ENCODE results near the gene MAN2C1. TPM values are rescaled to one million over a fixed set of nuclear protein-coding genes. Genes with fewer than 3 reads are reported as not detected.

Gene MAN2C1
- total and polyA plus RNA-seq, 9 of the 15 experiments (the other 6 are each of a cell fraction or from before 2014, with no cell fraction given) = 2.0 to 141 (median 39.9) TPM

DNA sequence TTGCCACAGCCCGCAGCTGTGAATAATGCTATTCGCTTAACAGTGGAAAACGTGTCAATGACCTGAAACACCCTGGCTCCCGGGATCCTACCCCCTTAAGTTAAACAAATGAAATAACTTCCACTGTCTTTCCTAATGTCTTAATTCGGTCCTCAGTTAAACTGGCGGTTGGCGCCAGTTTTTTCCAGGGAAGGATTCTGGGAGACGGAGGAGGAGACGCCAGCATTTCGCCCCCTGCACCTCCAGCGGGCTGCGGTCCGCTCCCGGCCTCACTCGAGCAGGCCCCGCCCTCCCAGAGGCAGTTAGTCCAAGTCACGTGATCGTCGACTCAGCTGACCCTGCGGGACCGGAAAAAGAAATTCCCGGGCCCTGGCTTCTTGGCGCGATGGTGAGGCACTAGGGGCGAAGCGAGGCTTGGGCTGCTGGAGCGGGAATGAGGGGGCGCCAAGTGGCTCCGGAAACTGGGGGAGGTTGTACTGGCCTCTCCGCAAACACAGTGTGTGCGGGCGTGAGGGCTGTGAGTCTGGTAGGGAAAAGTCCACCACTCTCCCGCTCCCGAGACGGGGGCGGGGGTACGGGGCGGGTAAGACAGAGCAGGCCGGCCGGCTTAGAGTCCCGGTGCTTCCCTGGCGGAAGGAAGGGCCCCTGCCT, 32.6 kb downstream of the MAN2C1 start, which contains the start of gene COMMD4 (continued):
- TF ChIP-seq, protein P1, sequence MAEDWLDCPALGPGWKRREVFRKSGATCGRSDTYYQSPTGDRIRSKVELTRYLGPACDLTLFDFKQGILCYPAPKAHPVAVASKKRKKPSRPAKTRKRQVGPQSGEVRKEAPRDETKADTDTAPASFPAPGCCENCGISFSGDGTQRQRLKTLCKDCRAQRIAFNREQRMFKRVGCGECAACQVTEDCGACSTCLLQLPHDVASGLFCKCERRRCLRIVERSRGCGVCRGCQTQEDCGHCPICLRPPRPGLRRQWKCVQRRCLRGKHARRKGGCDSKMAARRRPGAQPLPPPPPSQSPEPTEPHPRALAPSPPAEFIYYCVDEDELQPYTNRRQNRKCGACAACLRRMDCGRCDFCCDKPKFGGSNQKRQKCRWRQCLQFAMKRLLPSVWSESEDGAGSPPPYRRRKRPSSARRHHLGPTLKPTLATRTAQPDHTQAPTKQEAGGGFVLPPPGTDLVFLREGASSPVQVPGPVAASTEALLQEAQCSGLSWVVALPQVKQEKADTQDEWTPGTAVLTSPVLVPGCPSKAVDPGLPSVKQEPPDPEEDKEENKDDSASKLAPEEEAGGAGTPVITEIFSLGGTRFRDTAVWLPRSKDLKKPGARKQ (CRISPR knock-in tag; IDR thresholded peaks at IDR 0.05) = no peak
- no peak for TF ChIP-seq PHB (CRISPR knock-in tag; IDR thresholded peaks at IDR 0.05)
- no peak for TF ChIP-seq STAG1 (CRISPR knock-in tag; IDR thresholded peaks at IDR 0.05; ENCODE audit: borderline replicate concordance)
- TF ChIP-seq GATA2 (CRISPR knock-in tag; IDR thresholded peaks at IDR 0.05) = no peak
- peak; percentile 86 for TF ChIP-seq RNF2 (IDR thresholded peaks at IDR 0.05)
- no peak for TF ChIP-seq BCOR (IDR thresholded peaks at IDR 0.05)
- no peak for TF ChIP-seq TGIF2 (CRISPR knock-in tag; IDR thresholded peaks at IDR 0.05)
- no peak for TF ChIP-seq NONO (IDR thresholded peaks at IDR 0.05; ENCODE audit: low read depth in 2 of 2, low read length in 1 of 2)
- no peak for TF ChIP-seq FOXM1 (IDR thresholded peaks at IDR 0.05; ENCODE audit: low read depth)
- TF ChIP-seq FOXM1 (CRISPR knock-in tag; IDR thresholded peaks at IDR 0.05; ENCODE audit: low read depth) = no peak
- TF ChIP-seq, protein P2, sequence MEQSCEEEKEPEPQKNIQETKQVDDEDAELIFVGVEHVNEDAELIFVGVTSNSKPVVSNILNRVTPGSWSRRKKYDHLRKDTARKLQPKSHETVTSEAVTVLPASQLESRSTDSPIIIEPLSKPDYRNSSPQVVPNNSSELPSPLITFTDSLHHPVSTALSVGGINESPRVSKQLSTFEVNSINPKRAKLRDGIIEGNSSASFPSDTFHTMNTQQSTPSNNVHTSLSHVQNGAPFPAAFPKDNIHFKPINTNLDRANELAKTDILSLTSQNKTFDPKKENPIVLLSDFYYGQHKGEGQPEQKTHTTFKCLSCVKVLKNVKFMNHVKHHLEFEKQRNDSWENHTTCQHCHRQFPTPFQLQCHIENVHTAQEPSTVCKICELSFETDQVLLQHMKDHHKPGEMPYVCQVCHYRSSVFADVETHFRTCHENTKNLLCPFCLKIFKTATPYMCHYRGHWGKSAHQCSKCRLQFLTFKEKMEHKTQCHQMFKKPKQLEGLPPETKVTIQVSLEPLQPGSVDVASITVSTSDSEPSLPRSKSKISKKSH (CRISPR knock-in tag; IDR thresholded peaks at IDR 0.05) = no peak
- TF ChIP-seq ZFPM2 (CRISPR knock-in tag; IDR thresholded peaks at IDR 0.05) = no peak
- TF ChIP-seq, protein P3, sequence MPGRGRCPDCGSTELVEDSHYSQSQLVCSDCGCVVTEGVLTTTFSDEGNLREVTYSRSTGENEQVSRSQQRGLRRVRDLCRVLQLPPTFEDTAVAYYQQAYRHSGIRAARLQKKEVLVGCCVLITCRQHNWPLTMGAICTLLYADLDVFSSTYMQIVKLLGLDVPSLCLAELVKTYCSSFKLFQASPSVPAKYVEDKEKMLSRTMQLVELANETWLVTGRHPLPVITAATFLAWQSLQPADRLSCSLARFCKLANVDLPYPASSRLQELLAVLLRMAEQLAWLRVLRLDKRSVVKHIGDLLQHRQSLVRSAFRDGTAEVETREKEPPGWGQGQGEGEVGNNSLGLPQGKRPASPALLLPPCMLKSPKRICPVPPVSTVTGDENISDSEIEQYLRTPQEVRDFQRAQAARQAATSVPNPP (IDR thresholded peaks at IDR 0.05; ENCODE audit: borderline replicate concordance, insufficient read depth, insufficient read length) = no peak
- TF ChIP-seq, protein P4, sequence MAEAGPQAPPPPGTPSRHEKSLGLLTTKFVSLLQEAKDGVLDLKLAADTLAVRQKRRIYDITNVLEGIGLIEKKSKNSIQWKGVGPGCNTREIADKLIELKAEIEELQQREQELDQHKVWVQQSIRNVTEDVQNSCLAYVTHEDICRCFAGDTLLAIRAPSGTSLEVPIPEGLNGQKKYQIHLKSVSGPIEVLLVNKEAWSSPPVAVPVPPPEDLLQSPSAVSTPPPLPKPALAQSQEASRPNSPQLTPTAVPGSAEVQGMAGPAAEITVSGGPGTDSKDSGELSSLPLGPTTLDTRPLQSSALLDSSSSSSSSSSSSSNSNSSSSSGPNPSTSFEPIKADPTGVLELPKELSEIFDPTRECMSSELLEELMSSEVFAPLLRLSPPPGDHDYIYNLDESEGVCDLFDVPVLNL (CRISPR knock-in tag; IDR thresholded peaks at IDR 0.05; ENCODE audit: low read depth) = no peak
- no peak for TF ChIP-seq SRSF1 (IDR thresholded peaks at IDR 0.05; ENCODE audit: low read depth, low read length)
- TF ChIP-seq MAFG (tag; conservative IDR thresholded peaks at IDR 0.05) = peak; percentile 3; the same call in 1 of the 2 replicates
- TF ChIP-seq, protein P5, sequence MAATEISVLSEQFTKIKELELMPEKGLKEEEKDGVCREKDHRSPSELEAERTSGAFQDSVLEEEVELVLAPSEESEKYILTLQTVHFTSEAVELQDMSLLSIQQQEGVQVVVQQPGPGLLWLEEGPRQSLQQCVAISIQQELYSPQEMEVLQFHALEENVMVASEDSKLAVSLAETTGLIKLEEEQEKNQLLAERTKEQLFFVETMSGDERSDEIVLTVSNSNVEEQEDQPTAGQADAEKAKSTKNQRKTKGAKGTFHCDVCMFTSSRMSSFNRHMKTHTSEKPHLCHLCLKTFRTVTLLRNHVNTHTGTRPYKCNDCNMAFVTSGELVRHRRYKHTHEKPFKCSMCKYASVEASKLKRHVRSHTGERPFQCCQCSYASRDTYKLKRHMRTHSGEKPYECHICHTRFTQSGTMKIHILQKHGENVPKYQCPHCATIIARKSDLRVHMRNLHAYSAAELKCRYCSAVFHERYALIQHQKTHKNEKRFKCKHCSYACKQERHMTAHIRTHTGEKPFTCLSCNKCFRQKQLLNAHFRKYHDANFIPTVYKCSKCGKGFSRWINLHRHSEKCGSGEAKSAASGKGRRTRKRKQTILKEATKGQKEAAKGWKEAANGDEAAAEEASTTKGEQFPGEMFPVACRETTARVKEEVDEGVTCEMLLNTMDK (IDR thresholded peaks at IDR 0.05; ENCODE audit: borderline replicate concordance, insufficient read depth, low read depth, low read length, poor library complexity, severe bottlenecking) = peak; percentile 51
- 0 out of 4 replicates have a peak, but pooled peaks of 1 of the 2 experiments have one; percentile 16 for TF ChIP-seq TBL1XR1 (IDR thresholded peaks at IDR 0.05; ENCODE audit: low read length in 2 of 2)
- no peak for TF ChIP-seq CAMTA2 (CRISPR knock-in tag; conservative IDR thresholded peaks at IDR 0.05)
- TF ChIP-seq ZNF232 (CRISPR knock-in tag; IDR thresholded peaks at IDR 0.05) = no peak
- no peak for TF ChIP-seq RUNX1 (IDR thresholded peaks at IDR 0.05; ENCODE audit: low read depth)
